Stimulated activated CD4-positive, alpha-beta T cell treated with anti-CD3 and anti-CD28 coated beads, Interleukin-4, amount 100 ng/mL, for 1 hour (primary cell): ENCODE results near the gene GPC6.

ENCODE experiments used
- DNase-seq: peaks from one replicate; pipeline ENCODE4 v3.0.0-alpha.2; 2020

Gene GPC6

GRCh38 chr13:93753639-93754038 lies 527.0 kb downstream of the GPC6 start:
- DNase-seq = no peak

DNA sequence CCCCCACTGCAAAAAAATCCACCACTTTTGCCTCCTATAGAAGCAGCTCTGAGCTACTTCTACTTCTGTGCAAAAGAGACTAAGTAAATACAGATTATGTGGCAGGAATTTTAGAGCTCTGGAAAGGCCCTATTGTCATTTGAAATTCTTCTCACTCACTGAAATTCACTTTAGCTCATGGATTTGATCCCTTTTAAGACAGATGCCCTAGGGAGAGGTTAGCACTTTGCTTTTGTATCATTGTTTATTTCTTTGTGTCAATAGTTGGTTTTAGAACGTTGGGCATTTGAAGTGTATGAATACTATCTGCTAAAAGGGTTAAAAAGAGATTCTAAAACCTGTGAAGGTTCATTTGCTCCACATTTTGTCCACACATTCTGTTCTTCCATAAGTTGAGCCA lies 528.7 kb downstream of the GPC6 start:
- DNase-seq = no peak

- no peak for DNase-seq
Measured at GRCh38 chr13:93758575-93758974, 532.0 kb downstream of the GPC6 start.

- no peak for DNase-seq
Measured at GRCh38 chr13:93762708-93763426, 536.3 kb downstream of the GPC6 start.

GRCh38 chr13:93765062-93765461 lies 538.5 kb downstream of the GPC6 start:
- DNase-seq = no peak

GRCh38 chr13:93765811-93766210 lies 539.2 kb downstream of the GPC6 start:
- DNase-seq = no peak

GRCh38 chr13:93766719-93767118 lies 540.1 kb downstream of the GPC6 start:
- no peak for DNase-seq

DNA sequence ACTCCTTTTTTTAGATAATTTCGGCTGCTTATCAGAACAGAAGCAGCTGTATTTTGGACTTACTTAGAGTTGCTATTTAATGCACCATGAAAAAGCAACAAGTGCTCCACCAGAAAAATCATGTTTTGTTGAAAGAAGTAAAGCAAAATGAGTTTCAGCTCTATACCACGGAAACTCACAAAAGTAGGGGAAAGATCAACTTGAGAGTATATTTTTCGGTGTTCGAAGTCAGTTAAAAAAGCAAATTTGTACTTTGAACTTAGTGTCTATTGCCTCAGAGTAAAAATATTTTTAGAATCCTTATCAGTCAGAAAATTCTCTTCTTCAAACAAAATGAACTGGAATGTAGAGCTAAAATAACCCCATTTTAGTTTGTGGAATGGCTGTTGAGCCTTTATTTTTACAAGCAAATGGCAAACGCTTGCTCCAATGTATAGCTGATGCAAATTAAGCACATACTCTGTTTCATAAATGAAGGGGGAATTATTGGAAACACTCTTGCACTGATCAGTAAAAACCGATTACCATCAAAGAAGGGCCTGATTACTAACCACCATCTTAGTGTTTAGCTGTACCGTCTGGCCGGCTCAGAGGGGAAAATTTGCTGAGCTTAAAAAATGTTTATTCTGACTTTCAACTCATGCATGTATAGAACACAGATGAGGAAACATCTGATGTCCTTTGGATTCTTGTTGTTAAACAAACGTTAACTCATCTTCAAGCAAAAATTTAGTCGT lies 540.7 kb downstream of the GPC6 start:
- DNase-seq = no peak

GRCh38 chr13:93767917-93768409 lies 541.4 kb downstream of the GPC6 start:
- DNase-seq = no peak

- DNase-seq = no peak
Measured at GRCh38 chr13:93769101-93769500, 542.5 kb downstream of the GPC6 start.

DNA sequence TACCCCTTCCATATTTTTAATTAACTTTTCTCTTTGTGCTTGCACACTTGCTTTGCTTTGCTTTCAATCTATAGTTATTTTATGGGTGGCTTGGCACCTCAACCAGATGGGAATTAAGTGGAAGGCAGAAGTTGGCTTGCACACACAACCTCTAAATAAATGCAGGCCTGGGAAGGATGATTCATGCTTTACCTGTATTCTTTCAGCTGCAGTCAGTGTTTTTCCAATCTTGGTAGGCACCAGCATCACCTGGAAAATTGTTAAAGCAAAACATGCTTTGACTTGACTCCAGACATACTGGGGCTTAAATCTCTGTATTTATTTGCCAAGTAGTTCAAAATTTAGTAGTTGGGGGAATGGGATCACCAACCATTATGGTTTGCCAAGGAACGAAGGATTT lies 543.0 kb downstream of the GPC6 start:
- no peak for DNase-seq

DNA sequence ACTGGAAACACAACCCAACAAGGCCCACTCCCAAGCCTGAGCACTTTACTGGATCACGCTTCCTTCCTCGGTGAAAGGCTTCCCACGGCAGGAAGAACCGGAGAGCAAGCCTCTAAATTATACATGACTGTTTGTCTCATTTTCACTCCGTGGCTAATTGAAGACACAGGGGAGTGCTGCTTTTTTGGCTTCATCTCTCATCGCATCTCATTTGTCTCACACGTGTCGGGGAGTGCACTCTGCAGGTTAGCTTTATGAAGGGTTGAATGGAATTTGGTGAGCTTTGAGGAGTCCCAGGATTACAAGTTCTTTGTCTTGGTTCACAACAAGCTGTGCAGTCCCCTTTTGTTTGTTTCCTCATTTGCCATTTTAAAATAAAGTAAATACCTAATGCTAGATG lies 544.6 kb downstream of the GPC6 start:
- DNase-seq = no peak

GRCh38 chr13:93771782-93772181 lies 545.2 kb downstream of the GPC6 start:
- no peak for DNase-seq

GRCh38 chr13:93774506-93774905 lies 547.9 kb downstream of the GPC6 start:
- DNase-seq = no peak

DNA sequence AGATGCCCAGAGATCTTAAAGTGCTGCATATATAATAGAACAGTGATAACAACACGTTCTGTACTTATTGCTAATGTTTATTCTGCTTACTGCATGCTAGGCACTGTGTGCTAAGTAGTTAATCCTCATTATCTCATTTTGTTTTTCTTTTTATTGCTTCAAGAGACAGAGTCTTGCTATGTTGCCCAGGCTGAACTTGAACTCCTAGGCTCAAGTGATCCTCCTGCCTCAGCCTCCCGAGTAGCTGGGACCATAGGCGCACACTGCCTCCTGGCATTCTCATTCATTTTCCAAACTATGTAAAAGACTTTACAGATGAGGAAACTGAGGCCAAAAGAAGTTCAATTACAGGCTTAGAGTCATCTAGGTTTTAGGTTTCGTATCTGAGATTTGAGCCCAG lies 548.4 kb downstream of the GPC6 start:
- no peak for DNase-seq

DNA sequence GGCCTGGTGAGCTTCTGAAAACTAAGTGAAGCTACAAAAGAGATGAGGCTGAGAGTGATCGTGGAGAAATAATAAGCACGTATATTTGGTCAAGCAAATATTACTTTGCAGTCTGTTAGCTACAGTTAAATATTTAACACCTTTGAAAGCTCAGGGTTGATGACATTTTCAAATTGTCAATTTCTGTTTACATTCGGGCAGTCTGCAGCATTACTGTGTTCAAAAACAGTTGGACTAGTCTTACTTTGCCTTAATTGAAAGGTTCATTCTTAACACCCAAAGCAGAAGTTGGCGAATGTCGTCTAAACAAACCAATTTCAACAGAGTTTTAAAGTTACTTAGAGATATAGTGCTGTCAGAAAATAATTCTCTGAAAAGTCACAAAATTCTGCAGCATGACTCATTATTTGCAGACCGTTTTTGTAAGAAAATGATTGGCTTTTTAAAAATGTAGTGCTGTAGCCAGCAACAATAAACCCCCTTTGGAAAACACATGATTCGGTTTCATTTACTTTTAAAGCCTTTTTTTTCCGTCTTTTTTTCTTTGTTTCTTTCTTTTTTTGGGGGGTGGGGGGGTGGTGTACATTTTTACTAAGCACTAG lies 549.0 kb downstream of the GPC6 start:
- DNase-seq = no peak

DNA sequence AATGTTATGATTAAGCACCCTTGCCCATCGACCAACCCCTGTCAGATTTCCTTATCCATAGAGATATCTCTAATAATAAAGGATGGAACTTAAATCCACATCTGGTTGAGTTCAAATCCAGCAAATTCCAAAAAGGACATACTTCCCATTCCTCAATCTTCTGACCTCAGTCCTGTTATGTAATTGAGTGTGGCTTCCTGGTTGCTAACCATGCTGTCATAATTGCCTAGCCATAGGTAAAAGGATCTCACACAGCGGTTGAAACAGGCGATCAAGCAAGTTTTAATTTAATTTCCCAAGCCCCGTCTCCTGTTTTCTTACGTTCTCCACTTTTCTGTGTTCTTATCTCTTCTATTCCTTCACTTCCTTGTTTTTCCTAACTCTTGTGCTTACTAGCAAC lies 550.3 kb downstream of the GPC6 start:
- no peak for DNase-seq

DNA sequence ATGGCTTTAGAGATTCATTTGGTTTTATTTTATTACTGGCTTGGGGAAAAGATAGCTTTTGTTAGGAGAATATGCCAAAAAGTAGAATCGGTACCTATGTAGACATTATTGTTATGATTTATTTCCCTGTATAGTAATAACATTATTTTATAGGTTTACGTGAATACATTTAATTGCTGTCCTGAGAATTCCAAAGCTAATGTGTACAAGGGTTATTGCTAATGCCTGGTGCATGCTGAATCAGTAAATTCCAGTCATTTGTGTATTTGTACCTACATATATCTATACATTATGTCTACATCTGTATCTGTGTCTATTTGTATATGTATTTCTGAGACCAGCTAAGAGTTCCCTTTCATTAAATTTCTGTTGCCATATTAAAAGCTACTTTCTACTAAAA lies 550.9 kb downstream of the GPC6 start:
- no peak for DNase-seq

- no peak for DNase-seq
Measured at GRCh38 chr13:93778548-93778947, 551.9 kb downstream of the GPC6 start.

DNA sequence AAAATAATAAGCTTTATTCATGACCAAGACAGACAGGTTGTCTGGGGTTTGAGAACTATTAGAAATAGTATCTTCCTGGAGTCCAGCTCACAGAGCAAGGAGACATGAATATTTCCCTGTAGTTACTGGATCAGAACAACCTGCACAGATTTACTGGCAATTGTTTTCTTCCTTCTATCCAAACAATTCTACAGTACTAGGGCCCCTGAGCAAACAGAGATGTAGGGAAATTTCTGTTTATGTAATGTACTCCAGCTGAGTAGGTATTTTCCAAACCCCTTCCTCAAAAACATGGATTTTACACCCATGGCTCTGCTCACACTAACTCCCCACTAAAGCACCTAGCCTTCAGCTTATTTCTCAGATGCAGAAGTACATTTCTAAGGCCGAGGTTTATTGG lies 557.6 kb downstream of the GPC6 start:
- no peak for DNase-seq

DNA sequence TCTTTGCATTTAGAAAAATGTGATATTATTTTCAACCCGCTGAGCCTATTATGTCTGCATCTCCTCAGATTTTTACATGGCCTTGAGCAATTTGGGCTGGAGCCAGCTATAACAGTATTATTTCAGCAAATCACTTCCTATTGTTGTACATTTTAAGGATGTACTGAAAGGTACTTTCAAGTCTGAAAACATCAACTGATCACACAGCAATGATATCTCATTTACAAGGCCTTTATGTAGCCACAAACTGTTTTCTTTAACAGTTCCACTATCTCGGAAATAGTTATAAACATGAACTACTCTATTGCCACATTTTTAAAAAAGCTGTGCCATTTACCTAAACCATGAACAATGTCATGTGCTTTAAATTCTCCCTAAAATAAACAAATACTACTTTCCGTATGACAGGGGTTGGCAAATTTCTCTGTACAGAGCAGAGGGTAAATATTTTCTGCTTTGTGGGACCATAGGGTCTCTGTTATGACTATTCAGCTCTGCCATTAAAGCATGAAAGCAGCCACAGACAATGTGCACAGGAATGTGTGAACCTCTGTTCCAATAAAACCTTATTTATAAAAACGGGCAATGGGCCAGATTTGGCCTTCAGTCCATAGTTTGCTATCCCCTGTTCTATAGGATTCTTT lies 560.4 kb downstream of the GPC6 start:
- DNase-seq = no peak

- no peak for DNase-seq
Measured at GRCh38 chr13:93788456-93788855, 561.8 kb downstream of the GPC6 start.

- no peak for DNase-seq
Measured at GRCh38 chr13:93789058-93789457, 562.5 kb downstream of the GPC6 start.
